Myometrial cell (primary cell): Measurements from ENCODE around the gene GCNA. TPM values are rescaled to one million over a fixed set of nuclear protein-coding genes. Genes with fewer than 3 reads are reported as not detected.

Source experiments
- total RNA-seq: library from RNA; depleted of rRNA; stranded (reverse); fragments of >200 nt; gene quantifications from 2 replicates; pipeline ENCODE4 v1.2.3, GENCODE V29; 2015

GCNA gene
- total RNA-seq: 0.53 and 0.58 TPM in 2 replicates

GRCh38 chrX:71578253-71579135 is at the start of gene GCNA:
Gene GCNA, plus strand, starts transcription at chrX:71578437. Its CDS starts 2,385 bp downstream, at chrX:71580822.

GRCh38 chrX:71532753-71533425 is 45.3 kb upstream of the GCNA start, which contains the start of gene OGT:
Gene OGT, plus strand, starts transcription at chrX:71533104. Its CDS starts 196 bp downstream, at chrX:71533300.

GRCh38 chrX:71618303-71618721 is 40.1 kb downstream of the GCNA start, which contains the start of gene CXCR3:
Gene CXCR3, minus strand, starts transcription at chrX:71618511. Its CDS starts 62 bp downstream, at chrX:71618449.

Other genes starting within 250 kb of the GCNA start
- 10.8 and 13.3 TPM in 2 replicates for gene TAF1, start 212.1 kb upstream of the GCNA start, total RNA-seq
- gene OGT, start 45.3 kb upstream of the GCNA start, total RNA-seq: 24.8 and 32.1 TPM in 2 replicates
- not detected in 2 replicates for gene CXCR3, start 40.1 kb downstream of the GCNA start, total RNA-seq
- gene CXorf49, start 139.8 kb downstream of the GCNA start, total RNA-seq: not detected in 2 replicates
- not detected in 2 replicates for gene CXorf49B, start 184.9 kb downstream of the GCNA start, total RNA-seq